Urinary bladder (tissue), 4 donors: ENCODE data around the gene MYMK. TPM values are rescaled to one million over a fixed set of nuclear protein-coding genes. Genes with fewer than 3 reads are reported as not detected.

Experiments
- DNase-seq: peaks from one replicate; pipeline ENCODE4 v3.0.0-alpha.2; 2015; ENCODE audit errors: extremely low spot score
- H3K27ac ChIP-seq: one replicate; pipeline ENCODE4 v1.5.1; 2013; ENCODE audit warnings: low read depth, mild to moderate bottlenecking, moderate library complexity
- H3K36me3 ChIP-seq: one replicate; pipeline ENCODE4 v1.6.1; 2013; ENCODE audit warnings: mild to moderate bottlenecking, moderate library complexity; ENCODE audit not compliant: insufficient read depth
- H3K4me1 ChIP-seq: one replicate; pipeline ENCODE4 v1.6.1; 2013; ENCODE audit warnings: mild to moderate bottlenecking, moderate library complexity; ENCODE audit not compliant: insufficient read depth
- H3K4me3 ChIP-seq: one replicate; pipeline ENCODE4 v1.5.1; 2013; ENCODE audit warnings: low read depth, low read length
- WGBS: extraction: QIAGEN DNeasy Blood & Tissue Kit; methylation state at CpG from one replicate; pipeline ENCODE4 v1.1.7; 2013; 5-methylcytosine and 5-hydroxymethylcytosine counted together
- polyA plus RNA-seq: library from polyadenylated mRNA; stranded (reverse); fragments of 200-250 nt; gene quantifications from one replicate; pipeline ENCODE4 v1.2.3, GENCODE V29; 2013
- total RNA-seq: library from RNA; depleted of rRNA; stranded (reverse); fragments of >200 nt; gene quantifications from one replicate; pipeline ENCODE4 v1.2.3, GENCODE V29; 2014
- donor health status: healthy with polysubstance abuse.
- donor health status: healthy.

MYMK gene
- total and polyA plus RNA-seq, 2 donors, result 1.2 TPM; not detected in 1

DNA sequence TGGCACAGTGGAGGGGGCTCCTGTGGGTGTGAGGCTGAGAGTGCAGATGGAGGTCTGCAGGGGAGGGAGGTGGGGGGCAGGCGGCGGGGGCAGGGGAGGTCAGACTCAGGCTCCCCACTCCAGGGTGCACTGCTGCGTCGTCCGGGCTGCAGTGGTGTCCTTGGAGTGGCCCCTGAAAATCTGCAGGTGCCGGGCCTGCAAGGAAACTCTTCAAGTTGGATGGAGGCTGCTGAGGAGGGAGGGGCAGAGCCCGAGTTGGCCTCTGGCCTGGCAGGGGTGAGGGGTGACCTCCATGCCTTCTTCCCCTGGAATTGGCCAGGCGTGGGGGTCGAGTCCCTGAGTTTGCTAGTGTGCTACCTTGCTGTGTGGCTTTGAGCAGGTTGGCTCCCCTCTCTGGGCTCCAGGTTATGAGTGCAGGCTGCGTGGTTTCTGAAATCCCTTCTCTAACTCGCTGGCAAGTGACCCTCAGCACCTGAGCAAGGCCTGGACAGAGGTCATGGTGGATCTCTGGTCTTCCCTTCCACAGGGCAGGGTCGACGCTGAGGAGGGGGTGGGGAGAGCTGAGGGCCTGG lies 10.6 kb upstream of the MYMK start:
- 55% methylated on average over 13 of the region's 13 CpGs for WGBS
- Histone ChIP-seq H3K4me1 (no peaks in the 10 kb centered on the region), H3K27ac (no peak overlapping the region), H3K4me3 (peak overlapping the region; percentile 35), H3K36me3 (no peaks in the 10 kb centered on the region)
- no peak for DNase-seq

DNA sequence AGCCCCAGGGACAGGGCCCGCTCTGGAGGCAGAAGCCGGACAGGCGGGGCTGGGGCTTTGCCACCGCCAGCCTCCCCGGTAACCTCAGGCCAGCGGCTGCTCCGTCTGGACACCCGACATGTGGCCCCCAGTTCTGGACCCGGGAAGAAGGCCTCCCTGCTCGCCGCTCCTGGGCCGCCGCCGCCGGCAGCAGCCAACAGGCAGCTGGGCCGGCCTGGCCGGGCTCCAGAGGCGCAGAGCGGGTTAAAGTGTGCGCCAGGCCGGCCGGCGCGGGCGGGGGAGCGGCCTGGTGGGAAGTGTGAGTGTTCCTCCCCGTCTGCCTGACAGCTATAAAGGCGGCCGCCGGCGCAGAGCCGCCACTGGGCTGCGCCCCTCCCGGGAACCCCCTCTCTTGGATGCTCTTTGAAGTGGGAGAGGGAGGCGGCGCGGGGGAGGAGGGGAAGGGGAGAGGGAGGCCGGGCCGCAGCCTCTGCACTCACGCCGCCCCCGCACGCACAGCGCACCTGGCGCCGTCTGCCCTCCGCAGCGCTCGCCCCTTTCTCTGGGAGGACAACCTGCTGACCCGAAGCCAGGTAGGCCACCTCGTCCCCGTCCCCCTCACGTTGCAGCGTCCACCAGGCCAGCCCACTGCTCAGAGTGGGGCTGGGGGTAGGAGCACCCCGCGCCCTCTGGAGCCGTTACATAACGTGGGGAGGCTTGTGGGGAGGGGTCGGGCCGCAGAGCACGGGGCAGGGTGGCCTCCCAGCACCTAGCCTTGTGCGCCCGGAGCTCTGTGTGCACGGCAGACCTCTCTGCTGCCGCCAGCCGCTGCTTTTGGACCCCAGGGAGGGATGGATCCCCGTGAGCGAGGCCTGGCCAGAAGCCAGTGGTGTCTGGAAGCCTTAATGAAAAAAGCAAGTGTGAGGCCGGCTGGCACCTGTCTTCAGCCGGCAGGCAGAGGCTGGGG lies 9.9 kb upstream of the MYMK start, which contains the start of gene ADAMTSL2:
ADAMTSL2 (plus strand) TSS at position 359 of the 946 bp plus-strand sequence. CDS start 2,009 bp downstream, outside the sequence.
- no peak within 1 kb of the TSS for H3K27ac ChIP-seq
- 2% methylated on average over 67 of the region's 70 CpGs for WGBS
- no peak for DNase-seq

DNA sequence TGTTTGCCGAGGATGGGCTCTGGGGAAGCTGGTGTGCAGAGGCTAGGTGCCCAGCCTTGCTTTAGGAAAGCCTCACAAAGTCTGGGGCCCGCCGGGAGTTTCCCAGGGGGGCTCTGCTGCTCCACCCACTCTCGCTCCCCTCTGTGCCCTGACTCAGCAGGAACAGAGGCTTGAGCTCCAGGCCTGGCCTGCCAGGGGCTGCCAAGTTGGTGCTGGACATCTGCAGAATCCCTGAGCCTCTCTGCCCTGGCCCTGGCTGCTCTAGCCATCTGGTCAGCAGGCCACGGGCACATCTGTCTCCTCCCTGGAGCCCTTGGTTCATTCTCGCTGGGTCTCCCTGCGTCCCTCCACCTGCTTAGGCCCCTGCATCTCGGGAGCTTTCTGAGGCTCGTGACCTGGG lies 9.1 kb upstream of the MYMK start:
- Histone ChIP-seq H3K4me3 (no peak overlapping the region), H3K27ac (no peak overlapping the region), H3K4me1 (no peaks in the 10 kb centered on the region), H3K36me3 (no peaks in the 10 kb centered on the region)
- DNase-seq, result no peak
- 49% methylated on average over 9 of the region's 9 CpGs for WGBS

More for the DNA sequence above, 9.9 kb upstream of the MYMK start, which contains the start of gene ADAMTSL2:
- H3K4me3 ChIP-seq, result peak within 1 kb of the TSS; percentile 35
- H3K4me1 ChIP-seq, result no peaks in the 10 kb centered on the region
- no peaks in the 10 kb centered on the region for H3K36me3 ChIP-seq

DNA sequence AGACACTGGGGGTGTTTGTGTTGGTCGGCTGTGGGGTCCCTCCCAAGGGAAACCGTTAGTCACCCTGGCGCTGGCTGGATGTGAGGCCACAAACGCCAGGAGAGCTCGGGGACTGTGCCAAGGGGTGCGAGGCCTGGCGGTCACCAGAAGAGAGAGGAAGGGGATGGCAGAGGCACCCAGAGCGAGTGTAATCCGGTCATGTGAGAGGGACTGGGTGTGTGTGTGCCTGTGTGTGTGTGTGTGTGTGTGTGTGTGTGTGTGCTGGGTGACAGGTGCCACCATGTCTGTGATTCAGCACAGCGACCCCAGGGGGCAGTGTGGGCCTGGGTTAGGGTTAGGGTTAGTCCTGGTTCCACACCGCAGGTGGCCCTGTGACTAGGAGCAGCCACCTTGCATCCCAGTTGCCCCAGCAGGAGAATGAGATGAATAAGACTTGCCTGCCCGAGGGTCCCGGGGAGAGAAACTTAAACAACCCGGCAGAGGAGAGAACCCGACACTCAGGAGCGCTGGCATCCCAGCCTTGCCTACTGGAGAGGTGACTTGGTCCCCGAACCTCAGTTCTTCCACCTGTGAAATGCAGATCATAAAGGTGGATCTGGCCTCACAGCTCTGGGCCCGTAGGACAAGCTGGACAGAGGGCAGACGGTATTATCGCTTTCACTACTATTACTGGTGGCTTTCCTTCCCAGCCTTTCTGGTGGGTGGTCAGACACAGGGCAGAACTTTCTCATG lies 8.3 kb upstream of the MYMK start:
- H3K27ac ChIP-seq, result no peak overlapping the region
- H3K4me1 ChIP-seq, result no peaks in the 10 kb centered on the region
- no peaks in the 10 kb centered on the region for H3K36me3 ChIP-seq
- no peak for DNase-seq
- H3K4me3 ChIP-seq, result no peak overlapping the region
- WGBS, result 73% methylated on average over 20 of the region's 20 CpGs

DNA sequence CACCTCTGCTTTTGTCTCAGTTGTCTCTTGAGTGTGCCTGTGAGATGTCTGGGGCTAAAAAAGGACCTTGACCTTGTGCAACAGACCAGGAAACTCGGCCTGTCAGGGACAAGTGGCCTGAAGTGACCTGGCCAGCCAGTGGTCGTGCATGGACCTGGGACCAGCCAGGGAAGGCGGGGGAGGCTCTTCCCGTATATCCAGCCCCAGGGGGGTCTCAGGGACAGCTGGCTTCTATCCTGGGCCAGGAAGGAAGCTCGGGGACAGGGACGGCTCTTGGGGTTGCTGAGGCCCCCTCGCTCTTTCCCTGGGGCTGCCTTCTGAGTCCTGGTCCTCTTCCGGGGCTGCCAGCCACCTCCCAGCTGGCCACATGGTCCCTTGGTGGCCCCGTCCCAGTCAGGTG lies 6.5 kb upstream of the MYMK start:
- Histone ChIP-seq H3K36me3 (no peaks in the 10 kb centered on the region), H3K4me3 (no peak overlapping the region), H3K4me1 (no peaks in the 10 kb centered on the region), H3K27ac (no peak overlapping the region)
- WGBS, result 84% methylated on average over 9 of the region's 9 CpGs
- DNase-seq, result no peak

DNA sequence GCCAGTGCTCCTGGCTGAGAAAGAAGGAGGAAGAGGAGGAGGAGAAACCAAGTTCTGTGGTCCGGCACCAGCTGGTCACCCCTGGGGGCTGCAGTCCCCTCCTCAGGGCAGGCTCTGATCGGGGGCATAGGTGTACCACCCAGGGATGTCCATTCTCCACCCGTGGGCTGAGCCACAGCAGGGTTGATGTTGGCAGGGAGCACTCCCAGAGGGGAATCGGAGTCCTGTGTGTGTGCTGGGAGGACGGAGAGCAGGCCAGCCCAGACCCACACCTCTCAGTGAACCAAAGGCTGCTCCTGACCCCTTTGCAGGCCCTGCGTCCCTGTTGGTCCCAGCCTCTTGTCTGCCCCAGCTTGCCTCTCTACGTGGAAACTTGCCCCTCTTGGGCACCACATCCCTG lies 5.1 kb upstream of the MYMK start:
- Histone ChIP-seq H3K4me1 (no peaks in the 10 kb centered on the region), H3K27ac (no peak overlapping the region), H3K36me3 (no peaks in the 10 kb centered on the region), H3K4me3 (no peak overlapping the region)
- WGBS, result 93% methylated on average over 7 of the region's 7 CpGs
- no peak for DNase-seq

DNA sequence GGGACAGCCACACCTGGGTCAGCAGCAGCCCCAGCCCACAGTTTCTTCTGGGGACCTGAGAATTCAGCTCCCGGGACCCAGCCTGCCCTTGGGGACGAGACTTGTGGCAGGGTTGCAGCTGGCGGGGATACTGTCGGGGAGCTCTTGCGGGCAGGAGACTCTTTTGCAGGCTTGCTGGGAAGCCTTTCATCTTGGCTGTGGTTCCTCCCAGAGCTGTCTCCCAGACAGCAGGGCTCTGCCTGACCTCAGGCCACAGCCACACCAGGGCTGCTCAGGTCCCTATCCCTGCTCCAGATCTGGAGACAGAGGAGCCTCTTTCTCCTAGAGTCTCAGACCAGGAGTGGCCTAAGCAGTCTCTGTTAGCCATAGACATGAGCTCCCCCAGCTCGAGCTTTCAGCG lies 4.7 kb upstream of the MYMK start:
- 89% methylated on average over 7 of the region's 7 CpGs for WGBS
- H3K27ac ChIP-seq, result no peak overlapping the region
- no peak overlapping the region for H3K4me3 ChIP-seq
- H3K4me1 ChIP-seq, result no peaks in the 10 kb centered on the region
- no peak for DNase-seq
- H3K36me3 ChIP-seq, result no peaks in the 10 kb centered on the region

DNA sequence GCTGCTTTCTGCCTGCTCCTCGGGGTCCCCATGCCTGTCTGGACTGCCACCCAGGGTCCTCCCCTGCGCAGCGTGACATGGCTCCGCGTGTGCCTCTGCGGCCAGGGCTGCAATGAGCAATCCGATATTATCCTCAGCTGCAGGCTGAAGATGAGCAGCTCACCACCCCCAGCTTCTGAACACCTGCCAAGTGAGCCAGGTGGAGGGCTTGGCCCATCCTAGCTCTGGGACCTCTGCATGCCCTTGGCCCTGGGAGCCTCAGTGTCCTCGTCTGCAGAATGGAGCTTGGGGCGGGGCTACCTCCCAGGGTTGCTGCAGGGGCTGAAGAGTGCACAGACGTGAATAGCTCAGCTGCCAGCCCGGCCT lies 4.1 kb upstream of the MYMK start:
- Histone ChIP-seq H3K4me1 (no peaks in the 10 kb centered on the region), H3K4me3 (no peak overlapping the region), H3K27ac (no peak overlapping the region), H3K36me3 (no peaks in the 10 kb centered on the region)
- WGBS, result 76% methylated on average over 11 of the region's 11 CpGs
- no peak for DNase-seq

DNA sequence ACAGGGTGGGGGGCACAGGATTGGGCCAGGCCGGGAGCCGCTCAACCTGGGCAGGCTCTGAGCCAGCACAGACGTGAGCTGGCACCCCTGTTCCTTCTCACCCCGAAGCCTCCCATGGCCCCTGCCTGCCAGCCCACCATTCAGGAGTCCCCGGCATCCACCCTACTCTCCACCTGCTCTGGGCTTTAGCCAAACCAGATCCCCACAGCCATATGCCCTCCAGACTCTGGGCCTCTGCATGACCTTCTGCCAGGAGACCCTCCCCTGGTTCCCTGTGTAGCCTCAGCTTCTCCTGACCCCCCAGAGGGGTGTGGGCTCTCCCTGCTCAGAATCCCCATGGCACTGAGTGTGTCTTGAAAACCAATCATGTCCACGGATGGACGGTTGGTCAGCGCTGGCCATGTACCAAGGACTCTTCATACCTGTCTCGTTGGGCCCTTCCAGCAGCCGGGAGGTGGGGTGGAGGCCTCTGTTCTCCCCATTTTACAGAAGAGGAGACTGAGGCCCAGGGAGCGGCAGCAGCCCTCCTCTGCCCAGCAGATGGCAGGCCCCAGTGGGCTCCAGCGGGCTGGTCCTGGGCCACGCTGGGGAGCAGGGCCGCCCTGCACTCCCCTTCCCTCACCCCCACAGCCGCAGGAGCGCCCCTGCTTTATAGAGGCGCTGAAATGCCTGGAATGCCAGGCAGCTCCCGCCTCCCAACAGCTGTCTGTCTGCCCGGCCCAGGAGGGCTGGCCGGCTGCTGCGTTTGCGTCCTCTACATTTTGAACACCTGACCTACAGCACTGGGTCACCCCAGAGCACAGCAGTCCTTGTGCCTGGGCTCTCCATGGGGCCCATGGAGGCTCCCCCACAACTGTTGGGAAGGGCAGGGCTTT lies 3.5 kb upstream of the MYMK start:
- H3K36me3 ChIP-seq, result no peaks in the 10 kb centered on the region
- H3K4me3 ChIP-seq, result no peak overlapping the region
- no peaks in the 10 kb centered on the region for H3K4me1 ChIP-seq
- 57% methylated on average over 22 of the region's 22 CpGs for WGBS
- H3K27ac ChIP-seq, result no peak overlapping the region
- DNase-seq, result no peak

DNA sequence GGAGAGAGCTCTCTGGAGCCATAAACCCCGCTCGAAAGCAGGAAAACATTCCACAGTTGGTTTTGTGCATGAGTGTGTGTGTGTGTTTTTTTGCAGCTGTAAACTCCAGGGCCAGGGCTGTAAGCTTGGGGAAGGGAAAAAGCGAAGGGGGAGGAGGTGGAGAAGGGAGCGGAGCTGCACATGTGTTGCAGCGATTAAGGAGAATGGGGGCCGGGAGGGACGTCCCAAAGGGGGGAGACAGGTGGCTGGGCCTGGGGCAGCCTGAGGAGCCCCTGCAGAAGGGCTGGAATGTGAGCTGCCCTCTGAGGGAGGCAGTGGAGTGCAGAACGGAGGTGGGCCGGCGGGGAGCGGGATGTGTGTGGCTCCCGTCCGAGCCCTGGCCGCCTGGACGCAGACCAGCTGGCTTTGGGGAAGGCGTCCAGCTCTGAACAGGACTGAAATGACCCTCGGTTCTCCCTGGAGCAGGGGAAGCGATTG lies 2.7 kb upstream of the MYMK start:
- peak; percentile 50 for DNase-seq
- Histone ChIP-seq H3K4me3 (no peak overlapping the region), H3K4me1 (no peaks in the 10 kb centered on the region), H3K36me3 (no peaks in the 10 kb centered on the region), H3K27ac (no peak overlapping the region)
- WGBS, result 22% methylated on average over 18 of the region's 18 CpGs

DNA sequence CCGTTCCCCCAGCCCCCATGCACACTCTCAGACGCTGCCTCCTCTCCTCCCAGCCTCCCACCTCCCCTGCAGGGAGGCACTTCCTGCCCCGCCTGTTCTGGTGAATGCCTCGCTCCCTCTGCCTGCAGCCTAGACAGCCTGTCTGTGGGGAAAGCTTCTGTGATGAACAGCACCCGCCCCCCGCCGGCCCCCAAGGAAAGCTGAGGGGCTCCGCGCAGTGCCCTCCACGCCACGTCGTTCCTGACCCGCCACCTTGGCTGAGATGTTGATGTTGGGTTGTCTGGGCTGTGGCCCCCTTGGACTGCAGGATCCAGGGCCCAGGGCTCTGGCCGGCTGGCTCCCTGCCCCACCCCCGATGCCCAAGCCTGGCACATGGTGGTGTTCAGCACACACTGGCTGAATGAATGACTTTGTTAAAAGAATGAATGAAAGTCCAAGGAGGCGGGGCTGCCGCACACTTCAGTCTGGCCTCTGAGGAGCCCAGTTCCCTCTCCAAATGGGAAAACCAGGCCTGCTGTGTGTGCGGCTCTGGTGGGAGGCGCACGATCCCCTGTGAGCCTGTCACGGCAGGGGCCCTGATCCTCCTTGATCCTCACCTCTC lies 2.1 kb upstream of the MYMK start:
- DNase-seq, result no peak
- Histone ChIP-seq H3K27ac (no peak overlapping the region), H3K4me3 (no peak overlapping the region), H3K4me1 (no peaks in the 10 kb centered on the region), H3K36me3 (no peaks in the 10 kb centered on the region)
- 34% methylated on average over 21 of the region's 21 CpGs for WGBS

DNA sequence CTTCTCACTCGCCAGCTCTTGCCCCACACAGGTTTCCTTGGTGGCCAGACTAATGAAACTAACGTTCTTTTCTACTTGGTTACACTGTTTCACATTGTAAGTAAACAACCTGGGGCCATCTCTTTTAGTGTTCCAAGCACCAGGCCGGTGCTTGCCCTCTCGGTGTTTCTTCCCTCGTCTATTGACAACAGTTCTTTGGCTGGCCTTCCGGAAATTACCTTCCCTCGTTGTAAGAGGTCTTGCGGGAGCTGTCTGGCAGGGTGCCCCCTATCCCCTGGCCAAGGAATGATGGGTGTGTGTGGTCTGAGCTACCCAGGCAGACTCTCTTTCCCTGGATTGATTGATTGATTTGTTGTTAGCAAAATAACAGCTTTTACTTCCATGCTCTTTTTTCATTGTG lies 918 bp upstream of the MYMK start:
- DNase-seq, result no peak
- no peak overlapping the region for H3K4me3 ChIP-seq
- no peaks in the 10 kb centered on the region for H3K4me1 ChIP-seq
- no peaks in the 10 kb centered on the region for H3K36me3 ChIP-seq
- H3K27ac ChIP-seq, result no peak overlapping the region
- 71% methylated on average over 8 of the region's 8 CpGs for WGBS
